ENCODE data around the gene MOV10L1.
A peak's percentile ranks its signal among the peaks of the same experiment; 100 is the strongest.
"Not testable (repeated sequence)": the region's sequence is repeated elsewhere in the genome, so short reads cannot be mapped to it uniquely, and the experiment has no call there.

Gene MOV10L1

GRCh38 chr22:50112151-50113118, 22.6 kb downstream of the MOV10L1 start:
- no peak for DNase-seq

- DNase-seq, result no peak
Observed at GRCh38 chr22:50114221-50115021, 24.6 kb downstream of the MOV10L1 start.

- no peak for DNase-seq
Observed at GRCh38 chr22:50115693-50116092, 25.9 kb downstream of the MOV10L1 start.

DNA sequence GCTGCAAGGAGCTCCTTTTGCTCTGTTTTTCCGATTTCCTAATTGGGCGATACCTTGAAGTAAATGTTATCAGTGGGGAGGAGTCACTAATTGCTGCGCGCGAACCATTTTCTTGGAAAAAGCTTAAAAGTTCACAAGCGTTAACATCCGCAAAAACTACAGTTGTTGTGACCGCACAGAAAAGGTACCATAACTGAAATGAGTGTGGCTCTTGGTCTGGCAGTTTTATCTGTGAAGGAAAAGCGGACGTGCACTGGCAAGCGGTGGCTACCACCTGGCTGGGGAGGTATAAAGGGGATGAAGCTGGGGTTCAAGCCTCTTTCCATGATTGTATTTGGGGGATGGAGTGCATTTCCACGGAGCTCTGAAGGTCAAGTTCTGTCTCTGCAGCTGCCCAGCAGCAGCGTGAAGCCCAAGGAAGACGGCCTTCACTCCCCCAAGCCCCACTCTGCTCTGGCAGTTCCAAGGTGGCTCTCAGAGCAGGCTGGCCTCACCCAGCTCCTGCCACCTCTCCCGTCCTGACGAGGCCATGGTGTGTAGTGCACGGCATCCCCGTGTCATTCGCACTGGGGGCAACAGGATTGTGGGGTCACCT, 27.5 kb downstream of the MOV10L1 start:
- no peak for DNase-seq

GRCh38 chr22:50118129-50118528, 28.3 kb downstream of the MOV10L1 start:
- no peak for DNase-seq

DNA sequence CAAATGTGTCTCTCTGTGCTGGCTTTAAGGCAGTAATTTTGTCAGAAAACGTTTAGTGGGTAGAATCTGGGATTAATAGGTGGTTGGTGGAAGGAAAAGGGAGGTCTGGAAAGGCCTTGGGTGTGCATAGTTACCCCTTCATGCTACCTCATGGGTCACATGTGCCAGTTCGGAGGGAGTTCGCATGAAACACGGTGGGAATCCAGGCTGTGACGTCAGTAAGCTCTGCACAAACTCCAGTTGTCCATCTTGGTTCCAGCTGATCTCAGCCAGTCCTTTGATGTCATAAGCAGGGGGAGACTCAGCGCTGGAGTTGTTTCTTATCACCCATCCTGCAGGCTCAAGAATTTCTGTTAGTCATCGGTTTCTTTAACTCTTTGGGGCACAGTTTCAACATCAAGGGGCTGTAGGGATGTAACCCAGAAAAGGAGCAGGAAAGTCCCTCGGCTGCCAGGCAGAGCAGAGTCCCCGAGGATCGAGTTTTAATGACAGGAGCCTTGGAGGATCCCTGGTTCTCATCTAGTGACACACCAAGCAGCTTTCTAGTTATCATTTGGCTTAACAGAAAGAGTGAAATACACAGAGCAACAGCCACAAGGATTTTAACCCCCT, 28.9 kb downstream of the MOV10L1 start:
- no peak for DNase-seq

DNA sequence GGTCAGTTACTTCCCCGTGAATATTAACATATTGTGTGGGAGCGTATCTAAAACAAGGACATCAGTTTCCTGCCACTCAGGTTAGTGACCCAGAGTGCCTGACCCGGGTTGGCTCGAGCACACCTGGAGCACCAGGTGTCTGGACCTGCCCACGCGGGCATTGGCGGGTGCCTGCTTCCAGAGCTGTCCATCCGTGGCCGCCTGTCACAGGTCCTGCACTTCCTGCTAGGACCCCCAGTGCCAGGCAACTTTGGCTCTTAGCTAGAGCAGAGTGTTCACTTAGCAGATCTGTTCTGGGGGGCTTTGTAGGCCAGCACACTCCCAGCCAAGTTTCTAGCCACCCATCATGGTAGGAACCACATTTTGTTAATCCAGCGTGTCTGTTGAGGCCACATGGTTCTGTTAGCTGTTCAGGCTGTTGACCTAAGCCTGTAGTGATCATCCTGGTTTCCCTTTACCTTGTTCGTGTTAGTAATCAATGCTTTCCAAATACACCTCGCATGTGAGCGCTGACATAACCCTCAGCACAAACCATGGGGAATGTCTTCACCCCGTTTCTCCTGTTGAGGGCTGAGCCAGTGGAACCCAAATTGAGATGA, 29.5 kb downstream of the MOV10L1 start:
- no peak for DNase-seq

DNA sequence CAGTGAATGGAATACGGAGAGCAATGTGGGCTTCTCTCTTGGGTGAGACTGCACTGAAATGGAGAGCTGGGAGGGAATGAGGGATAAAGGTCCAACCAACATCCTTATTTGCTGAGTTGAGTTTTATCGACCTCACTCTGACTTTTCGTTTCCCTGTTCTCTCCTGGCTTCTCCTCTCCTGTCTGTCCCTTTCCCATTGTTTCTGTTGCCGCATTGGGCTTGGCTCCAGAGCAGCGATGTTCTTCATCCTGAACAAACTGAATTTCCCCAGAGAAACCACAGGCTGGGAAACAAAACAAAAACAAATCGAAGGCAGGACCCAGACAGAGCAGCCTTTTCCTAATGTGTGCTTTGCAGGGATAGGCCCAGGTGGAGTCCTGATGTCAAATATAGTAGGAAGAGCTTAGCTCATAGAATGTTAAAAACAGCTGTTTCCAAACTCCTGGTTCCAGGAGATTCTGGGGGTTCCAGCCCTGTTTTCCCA, 30.0 kb downstream of the MOV10L1 start:
- no peak for DNase-seq

GRCh38 chr22:50121202-50121740, 31.5 kb downstream of the MOV10L1 start:
- no peak for DNase-seq

DNA sequence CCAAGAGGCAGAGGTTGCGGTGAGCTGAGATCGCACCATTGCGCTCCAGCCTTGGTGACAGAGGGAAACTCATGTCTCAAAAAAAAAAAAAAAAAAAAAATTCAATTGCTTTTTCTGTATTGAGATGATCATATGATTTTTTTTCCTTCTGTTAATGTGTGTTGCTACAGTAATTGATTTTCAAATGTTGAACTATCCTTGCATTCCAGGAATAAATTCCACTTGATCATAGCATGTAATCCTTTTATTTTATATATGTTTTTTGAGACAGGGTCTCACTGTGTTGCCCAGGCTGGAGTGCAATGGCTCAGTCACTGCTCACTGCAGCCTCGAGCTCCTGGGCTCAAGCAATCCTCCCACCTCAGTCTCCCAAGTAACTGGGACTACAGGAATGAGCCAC, 33.3 kb downstream of the MOV10L1 start:
- no peak for DNase-seq

- DNase-seq, result no peak
Observed at GRCh38 chr22:50125029-50125428, 35.2 kb downstream of the MOV10L1 start.

DNA sequence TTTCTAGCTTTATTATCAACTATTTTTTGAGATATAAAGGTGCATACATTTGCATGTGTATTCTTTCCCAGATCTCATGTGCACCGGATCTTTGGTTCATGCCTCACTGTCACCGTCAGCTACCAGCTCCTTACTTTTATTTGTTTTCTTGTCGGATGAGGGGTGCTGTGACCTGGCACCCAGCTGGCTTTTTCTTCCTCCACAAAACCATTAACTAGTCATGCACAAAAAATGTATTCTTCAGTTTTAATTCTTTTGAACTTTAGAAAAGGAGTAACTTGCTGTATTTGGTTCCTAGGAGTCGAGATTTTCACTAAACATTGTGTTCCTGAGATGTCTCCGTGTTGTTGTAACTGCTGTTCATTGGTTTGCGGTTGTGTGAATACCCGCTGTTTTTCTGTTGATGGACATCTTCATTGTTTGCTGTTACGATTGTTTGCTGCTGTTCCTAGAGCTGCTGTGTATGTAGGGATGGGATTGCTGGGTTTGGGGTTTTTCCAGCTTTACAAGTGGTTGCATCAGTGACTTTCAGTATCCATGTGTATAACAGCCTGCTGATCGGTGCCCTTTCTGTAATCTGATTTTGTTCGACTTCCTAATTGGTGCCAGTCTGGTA, 39.4 kb downstream of the MOV10L1 start:
- peak; percentile 50 for DNase-seq

DNA sequence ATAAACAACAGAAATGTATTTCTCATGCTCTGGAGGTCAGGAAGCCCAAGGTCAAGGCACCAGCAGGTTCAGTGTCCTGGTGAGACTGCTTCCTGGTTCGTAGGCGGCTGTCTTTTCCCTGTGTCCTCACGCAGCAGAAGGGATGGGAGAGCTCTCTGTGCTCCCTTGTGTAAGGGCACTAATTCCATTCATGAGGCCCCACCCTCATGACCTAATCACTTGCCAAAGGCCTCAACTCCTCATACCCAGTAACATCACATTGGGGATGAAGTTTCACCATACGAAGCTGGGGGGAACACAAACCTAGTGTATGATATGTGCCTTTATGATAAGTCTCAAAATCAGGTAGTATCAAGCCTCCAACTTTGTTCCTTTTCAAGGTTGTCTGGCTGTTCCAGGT, 42.1 kb downstream of the MOV10L1 start:
- no peak for DNase-seq

DNA sequence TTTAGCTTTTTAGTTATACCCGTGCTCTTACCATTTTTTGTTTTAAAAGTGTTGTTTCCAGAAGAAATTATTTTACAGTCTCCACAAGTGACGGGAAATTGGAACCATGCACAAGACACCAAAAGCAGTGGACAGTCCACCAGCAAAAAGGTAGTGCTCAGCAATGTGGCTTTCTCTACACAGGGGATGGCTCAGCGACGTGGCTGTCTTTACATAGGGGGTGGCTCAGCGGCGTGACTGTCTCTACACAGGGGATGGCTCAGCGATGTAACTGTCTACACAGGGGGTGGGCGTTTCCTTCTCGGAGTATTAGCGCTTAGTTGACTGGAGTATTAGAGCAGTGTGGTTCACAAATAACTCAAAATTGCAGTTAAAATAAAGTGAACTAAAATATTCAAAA, 44.7 kb downstream of the MOV10L1 start:
- DNase-seq, result no peak

- no peak for DNase-seq
Observed at GRCh38 chr22:50136581-50137015, 46.8 kb downstream of the MOV10L1 start.

DNA sequence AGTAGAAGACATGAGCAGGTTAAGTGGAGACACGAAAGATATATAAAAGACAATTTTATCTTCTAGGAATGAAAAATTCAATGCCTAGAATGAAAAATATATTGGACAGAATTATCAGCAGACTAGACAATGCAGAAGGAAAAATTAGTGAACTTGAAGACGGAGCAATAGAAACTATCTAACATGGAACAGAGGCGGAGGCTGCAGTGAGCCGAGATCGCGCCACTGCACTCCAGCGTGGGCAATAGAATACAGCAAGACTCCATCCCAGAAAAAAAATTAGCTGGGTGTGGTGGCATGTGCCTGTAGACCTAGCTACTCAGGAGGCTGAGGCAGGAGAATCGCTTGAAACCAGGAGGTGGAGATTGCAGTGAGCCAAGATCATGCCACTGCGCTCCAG, 47.5 kb downstream of the MOV10L1 start:
- not testable (repeated sequence) for DNase-seq

GRCh38 chr22:50138041-50138440, 48.2 kb downstream of the MOV10L1 start:
- DNase-seq, result no peak

DNA sequence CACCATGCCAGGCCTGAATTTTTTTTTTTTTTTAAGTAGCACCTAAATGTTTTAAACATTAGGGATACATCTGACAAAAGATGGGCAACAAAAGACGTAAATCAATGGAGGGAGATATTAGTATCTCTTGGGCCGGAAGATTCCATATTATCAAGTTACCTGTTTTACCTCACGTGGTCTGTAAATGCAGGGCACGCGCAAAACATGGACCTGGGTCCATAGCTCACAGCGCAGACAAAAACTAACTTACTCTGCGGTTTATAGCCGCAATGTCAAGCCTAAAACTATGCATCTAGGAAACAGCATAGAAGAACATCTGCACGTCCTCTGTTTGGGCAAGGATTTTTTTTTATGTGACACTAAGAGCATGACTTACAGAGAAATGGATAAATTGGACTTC, 49.2 kb downstream of the MOV10L1 start:
- DNase-seq, result no peak

DNA sequence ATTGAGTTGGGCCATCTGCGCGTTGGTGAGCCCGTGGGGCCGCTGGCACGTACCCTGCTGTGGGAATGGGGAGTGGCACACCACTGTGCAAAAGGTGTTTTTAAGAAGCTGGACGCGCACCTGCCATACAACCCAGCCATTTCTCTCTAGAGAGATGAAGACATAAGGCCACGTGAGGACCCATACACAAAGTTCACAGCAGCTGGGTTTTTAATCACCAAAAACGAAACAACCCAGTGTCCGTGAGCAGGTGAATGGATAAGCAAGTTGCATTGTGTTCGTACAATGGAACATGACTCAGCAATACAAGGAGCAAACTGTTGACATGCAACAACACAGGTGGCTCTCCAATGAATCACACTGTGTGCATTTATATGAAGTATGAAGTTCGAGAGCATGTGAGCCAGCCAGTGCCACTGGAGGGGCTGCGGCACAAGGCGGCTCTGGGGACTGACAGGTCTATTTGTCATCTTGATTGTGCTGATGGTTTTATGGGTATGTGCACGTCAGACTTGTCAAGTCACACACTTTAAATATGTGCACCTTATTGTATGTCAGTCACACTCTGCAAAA, 50.1 kb downstream of the MOV10L1 start:
- peak; percentile 88 for DNase-seq

- DNase-seq, result no peak
Observed at GRCh38 chr22:50140615-50141014, 50.8 kb downstream of the MOV10L1 start.

- DNase-seq, result no peak
Observed at GRCh38 chr22:50141462-50141861, 51.7 kb downstream of the MOV10L1 start.
